Measurements from ENCODE around the gene NF1.

Gene NF1

DNA sequence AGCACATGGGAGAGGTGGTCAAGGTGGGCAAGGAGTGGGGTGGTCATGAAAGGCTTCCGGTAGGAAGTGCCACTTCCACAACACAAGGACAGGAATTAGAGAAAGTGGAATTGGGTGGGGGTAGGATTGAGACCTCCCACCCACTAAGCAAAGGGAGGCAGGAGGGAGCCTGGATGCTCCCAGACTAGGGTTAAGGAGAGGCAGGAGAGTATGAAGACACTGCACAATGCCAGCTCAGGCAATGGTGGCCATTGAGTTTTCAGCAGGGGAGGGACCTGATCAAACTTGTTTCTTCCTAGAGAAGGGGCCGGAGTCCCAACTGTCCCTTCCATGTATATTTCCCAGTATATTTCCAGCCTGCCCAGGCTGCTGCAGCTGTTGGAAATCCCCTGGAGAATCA is 293.6 kb downstream of the NF1 start:
- H3K36me3 ChIP-seq (replicated peaks; ENCODE audit: insufficient read depth, low read length), result no peaks in the 10 kb centered on the region
- H3K27me3 ChIP-seq (replicated peaks; ENCODE audit: insufficient read depth, low read length), result peaks cover 13% of the 10 kb centered on the region; the same call in 1 of the 2 replicates
- no peak overlapping the region for H3K4me2 ChIP-seq (ENCODE audit: low read depth, low read length)
- no peak overlapping the region for H3K4me3 ChIP-seq (ENCODE audit: low read length)
- no peak overlapping the region for H3K27ac ChIP-seq (ENCODE audit: low read length)
- no peaks in the 10 kb centered on the region for H3K79me2 ChIP-seq (ENCODE audit: low read length)
- no peak for DNase-seq
- no peaks in the 10 kb centered on the region for H3K4me1 ChIP-seq (ENCODE audit: low read length)
- H4K20me1 ChIP-seq (ENCODE audit: insufficient read depth, low read length), result no peaks in the 10 kb centered on the region
- H3K9ac ChIP-seq (ENCODE audit: low read length), result no peak overlapping the region
- H3F3A ChIP-seq (ENCODE audit: insufficient read depth, low read length), result no peaks in the 10 kb centered on the region
- no peaks in the 10 kb centered on the region for H3K9me2 ChIP-seq (replicated peaks; ENCODE audit: insufficient read depth, low read length)
- TF ChIP-seq EZH2phosphoT487 (IDR thresholded peaks at IDR 0.05; ENCODE audit: low read length) (no peak), EZH2 (optimal IDR thresholded peaks at IDR 0.05; ENCODE audit: low read depth, low read length) (no peak)
- TF ChIP-seq, protein P1, sequence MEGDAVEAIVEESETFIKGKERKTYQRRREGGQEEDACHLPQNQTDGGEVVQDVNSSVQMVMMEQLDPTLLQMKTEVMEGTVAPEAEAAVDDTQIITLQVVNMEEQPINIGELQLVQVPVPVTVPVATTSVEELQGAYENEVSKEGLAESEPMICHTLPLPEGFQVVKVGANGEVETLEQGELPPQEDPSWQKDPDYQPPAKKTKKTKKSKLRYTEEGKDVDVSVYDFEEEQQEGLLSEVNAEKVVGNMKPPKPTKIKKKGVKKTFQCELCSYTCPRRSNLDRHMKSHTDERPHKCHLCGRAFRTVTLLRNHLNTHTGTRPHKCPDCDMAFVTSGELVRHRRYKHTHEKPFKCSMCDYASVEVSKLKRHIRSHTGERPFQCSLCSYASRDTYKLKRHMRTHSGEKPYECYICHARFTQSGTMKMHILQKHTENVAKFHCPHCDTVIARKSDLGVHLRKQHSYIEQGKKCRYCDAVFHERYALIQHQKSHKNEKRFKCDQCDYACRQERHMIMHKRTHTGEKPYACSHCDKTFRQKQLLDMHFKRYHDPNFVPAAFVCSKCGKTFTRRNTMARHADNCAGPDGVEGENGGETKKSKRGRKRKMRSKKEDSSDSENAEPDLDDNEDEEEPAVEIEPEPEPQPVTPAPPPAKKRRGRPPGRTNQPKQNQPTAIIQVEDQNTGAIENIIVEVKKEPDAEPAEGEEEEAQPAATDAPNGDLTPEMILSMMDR (IDR thresholded peaks at IDR 0.05; ENCODE audit: low read length), result no peak
- no peak overlapping the region for H2AFZ ChIP-seq (ENCODE audit: low read length)
- no peaks in the 10 kb centered on the region for H3K9me3 ChIP-seq (replicated peaks; ENCODE audit: insufficient read depth, low read length)

DNA sequence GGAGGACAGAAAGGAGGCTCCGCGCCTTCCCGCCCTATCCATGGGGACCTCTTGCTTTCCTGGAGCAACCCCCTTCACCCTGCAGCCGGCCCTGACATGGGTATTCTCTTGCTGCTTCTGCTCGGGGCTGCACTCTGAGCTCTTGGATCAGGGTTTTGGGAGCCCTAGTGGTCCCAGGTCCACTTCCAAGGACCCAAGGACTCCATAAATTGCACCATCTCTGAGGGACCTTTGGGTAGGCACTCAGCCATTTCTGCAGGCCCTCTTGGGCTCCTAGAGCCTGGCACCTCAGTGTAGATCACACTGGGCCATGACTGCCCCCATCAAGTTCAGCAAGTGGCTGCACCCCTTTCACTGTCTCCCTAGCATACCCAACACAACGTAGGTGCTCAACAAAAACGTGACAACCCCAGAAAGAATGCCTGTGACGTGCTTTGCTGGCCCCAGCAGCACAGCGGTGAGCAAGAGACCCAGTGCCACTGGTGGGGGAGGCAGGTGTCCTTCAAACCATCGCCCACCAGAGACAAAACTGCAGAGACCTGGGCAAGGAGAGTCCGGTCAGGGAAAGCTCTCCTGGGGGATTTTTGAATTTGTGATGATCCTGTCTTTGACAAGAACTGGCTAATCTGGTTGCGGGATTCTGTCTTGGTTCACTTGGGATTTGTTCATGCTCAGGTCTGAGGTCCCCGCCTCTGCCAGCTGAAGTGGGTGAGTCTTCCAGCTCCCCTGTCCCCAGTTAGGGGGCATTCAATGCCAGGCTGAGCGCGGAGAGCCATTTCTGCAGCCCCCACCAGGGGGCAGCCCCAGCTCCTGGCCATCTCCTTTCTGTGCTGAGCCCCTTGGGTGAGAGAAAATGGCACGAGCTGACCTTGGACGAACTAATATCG is 294.2 kb downstream of the NF1 start:
- H3K36me3 ChIP-seq (replicated peaks; ENCODE audit: insufficient read depth, low read length), result no peaks in the 10 kb centered on the region
- H4K20me1 ChIP-seq (ENCODE audit: insufficient read depth, low read length), result no peaks in the 10 kb centered on the region
- no peaks in the 10 kb centered on the region for H3K4me1 ChIP-seq (ENCODE audit: low read length)
- no peaks in the 10 kb centered on the region for H3K9me2 ChIP-seq (replicated peaks; ENCODE audit: insufficient read depth, low read length)
- H2AFZ ChIP-seq (ENCODE audit: low read length), result no peak overlapping the region
- no peaks in the 10 kb centered on the region for H3F3A ChIP-seq (ENCODE audit: insufficient read depth, low read length)
- no peak overlapping the region for H3K27ac ChIP-seq (ENCODE audit: low read length)
- DNase-seq, result peak; percentile 35
- no peak overlapping the region for H3K4me3 ChIP-seq (ENCODE audit: low read length)
- no peak overlapping the region for H3K4me2 ChIP-seq (ENCODE audit: low read depth, low read length)
- no peak overlapping the region for H3K9ac ChIP-seq (ENCODE audit: low read length)
- no peaks in the 10 kb centered on the region for H3K79me2 ChIP-seq (ENCODE audit: low read length)
- TF ChIP-seq EZH2phosphoT487 (IDR thresholded peaks at IDR 0.05; ENCODE audit: low read length), result no peak
- TF ChIP-seq, protein P1 (IDR thresholded peaks at IDR 0.05; ENCODE audit: low read length), result peak; percentile 69
- no peaks in the 10 kb centered on the region for H3K9me3 ChIP-seq (replicated peaks; ENCODE audit: insufficient read depth, low read length)
- H3K27me3 ChIP-seq (replicated peaks; ENCODE audit: insufficient read depth, low read length), result peaks cover 14% of the 10 kb centered on the region; the same call in 1 of the 2 replicates

DNA sequence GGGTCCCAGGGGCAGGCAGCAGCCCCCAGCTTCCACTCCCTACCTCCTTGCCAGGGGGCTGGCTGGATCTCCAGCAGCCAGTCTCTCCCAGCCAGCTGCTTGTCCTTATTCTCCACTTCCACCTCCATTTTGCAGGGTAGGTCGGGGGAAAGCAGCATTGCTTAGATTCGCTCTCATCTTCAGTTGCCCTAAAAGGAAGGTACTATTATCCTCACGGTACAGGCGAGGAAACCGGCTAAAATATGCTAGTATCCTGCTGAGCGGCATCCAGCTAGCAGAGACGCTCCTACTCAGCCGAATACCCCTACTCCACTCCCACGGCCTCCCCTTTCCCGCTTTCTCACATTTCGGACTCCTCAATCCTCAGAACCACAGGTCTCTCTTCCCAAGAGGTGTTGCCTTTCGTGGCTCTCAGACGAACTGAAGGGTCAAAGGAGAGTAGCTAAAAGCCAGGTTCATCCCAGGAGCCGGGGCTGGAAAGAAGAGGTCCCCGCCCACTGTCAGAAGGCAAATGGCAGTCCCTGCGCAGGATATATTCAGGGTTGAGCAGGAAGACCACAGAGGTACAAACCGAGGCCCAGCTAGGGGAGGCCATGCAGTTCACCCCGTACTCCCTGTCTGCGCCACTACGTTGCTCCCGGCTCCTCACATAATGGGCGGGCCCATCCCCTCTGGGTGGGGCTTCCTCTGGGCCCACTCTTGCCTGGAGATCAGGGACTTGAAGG is 295.0 kb downstream of the NF1 start:
- H3K27me3 ChIP-seq (replicated peaks; ENCODE audit: insufficient read depth, low read length), result peaks cover 19% of the 10 kb centered on the region; the same call in 1 of the 2 replicates
- no peaks in the 10 kb centered on the region for H4K20me1 ChIP-seq (ENCODE audit: insufficient read depth, low read length)
- no peak overlapping the region for H3K4me2 ChIP-seq (ENCODE audit: low read depth, low read length)
- no peaks in the 10 kb centered on the region for H3K36me3 ChIP-seq (replicated peaks; ENCODE audit: insufficient read depth, low read length)
- no peaks in the 10 kb centered on the region for H3K4me1 ChIP-seq (ENCODE audit: low read length)
- no peak for DNase-seq
- H3K27ac ChIP-seq (ENCODE audit: low read length), result no peak overlapping the region
- no peaks in the 10 kb centered on the region for H3K9me2 ChIP-seq (replicated peaks; ENCODE audit: insufficient read depth, low read length)
- TF ChIP-seq EZH2 (optimal IDR thresholded peaks at IDR 0.05; ENCODE audit: low read depth, low read length) (no peak), EZH2phosphoT487 (IDR thresholded peaks at IDR 0.05; ENCODE audit: low read length) (no peak)
- TF ChIP-seq, protein P1 (IDR thresholded peaks at IDR 0.05; ENCODE audit: low read length), result no peak
- no peak overlapping the region for H2AFZ ChIP-seq (ENCODE audit: low read length)
- no peak overlapping the region for H3K4me3 ChIP-seq (ENCODE audit: low read length)
- no peaks in the 10 kb centered on the region for H3K79me2 ChIP-seq (ENCODE audit: low read length)
- H3F3A ChIP-seq (ENCODE audit: insufficient read depth, low read length), result no peaks in the 10 kb centered on the region
- H3K9ac ChIP-seq (ENCODE audit: low read length), result no peak overlapping the region
- no peaks in the 10 kb centered on the region for H3K9me3 ChIP-seq (replicated peaks; ENCODE audit: insufficient read depth, low read length)
